IMR-90 (cell line): Measurements from ENCODE around the gene CUL1. TPM values are rescaled to one million over a fixed set of nuclear protein-coding genes. Genes with fewer than 3 reads are reported as not detected.

Experiments used
- microRNA-seq, 2 experiments: library from miRNA; stranded (forward) in 1 of 2; unstranded in 1 of 2; fragments of 10-50 nt in 1 of 2; fragments of <30 nt in 1 of 2; gene quantifications in 1 of 2; microRNA quantifications in 1 of 2; one replicate each; pipeline versions ENCODE3 to v1.1.0; 2013 to 2020; ENCODE audit not compliant: insufficient read depth in 1 of 2, insufficient read length in 1 of 2, unreplicated experiment in 1 of 2
- polyA plus RNA-seq, 3 experiments: library from polyadenylated mRNA; depleted of rRNA; stranded (reverse); fragments of >200 nt; gene quantifications; 2 replicates each; pipeline ENCODE4 v1.2.3, GENCODE V29; 2012; ENCODE audit warnings: low replicate concordance in 1 of 3
- small RNA-seq, 5 experiments: library from RNA; depleted of rRNA; stranded (forward); fragments of <200 nt; gene quantifications; one replicate each; pipeline ENCODE3, GENCODE V24; 2012
- total RNA-seq: library from RNA; depleted of rRNA; stranded (reverse); fragments of >200 nt; gene quantifications from 2 replicates; pipeline ENCODE4 v1.2.3, GENCODE V29; 2012; rRNA removed

CUL1 gene
- total and polyA plus RNA-seq, 2 of the 4 experiments (the other 2 are of a cell fraction) = 44.0 to 46.2 TPM

Small RNAs within 50 kb of the gene (microRNA-seq; reads per million reads assigned to microRNA genes)
- gene RNU7-20P (ENCODE audit: insufficient read depth, insufficient read length) = not detected

Small RNAs within 50 kb of the gene (small RNA-seq; reads per million reads assigned to genes)
- gene RNU7-20P = 0 reads per million in 5 experiments

Other genes starting within 250 kb of the CUL1 start
- gene C7orf33, start 108.1 kb upstream of the CUL1 start, total RNA-seq = not detected in 2 replicates
- not detected in 2 replicates for gene C7orf33, start 108.1 kb upstream of the CUL1 start, polyA plus RNA-seq (2012; rRNA removed)
- gene EZH2, start 185.4 kb downstream of the CUL1 start, total RNA-seq = 13.1 and 16.4 TPM in 2 replicates
- gene EZH2, start 185.4 kb downstream of the CUL1 start, polyA plus RNA-seq (2012; rRNA removed) = 17.9 and 19.8 TPM in 2 replicates